CD4-positive, alpha-beta T cell treated with Interferon gamma for 1 hour (primary cell): ENCODE results near the gene CBX7.

Source experiments
- DNase-seq: peaks from one replicate; pipeline ENCODE4 v3.0.0-alpha.2; 2020

CBX7 gene

GRCh38 chr22:39146256-39147101 is 6.0 kb downstream of the CBX7 start:
- DNase-seq: no peak

- peak; percentile 54 for DNase-seq
These were observed 8.2 kb downstream of the CBX7 start for GRCh38 chr22:39144101-39144767.

GRCh38 chr22:39142088-39142680 is 10.3 kb downstream of the CBX7 start:
- DNase-seq: no peak

- no peak for DNase-seq
These were observed 12.5 kb downstream of the CBX7 start for GRCh38 chr22:39139933-39140332.

- no peak for DNase-seq
These were observed 14.0 kb downstream of the CBX7 start for GRCh38 chr22:39138357-39138997.

- no peak for DNase-seq
These were observed 16.2 kb downstream of the CBX7 start for GRCh38 chr22:39136317-39136716.

GRCh38 chr22:39135092-39135896 is 17.2 kb downstream of the CBX7 start:
- DNase-seq: peak; percentile 46

- no peak for DNase-seq
These were observed 18.0 kb downstream of the CBX7 start for GRCh38 chr22:39134366-39135091.

GRCh38 chr22:39133871-39134270 is 18.6 kb downstream of the CBX7 start:
- no peak for DNase-seq

- no peak for DNase-seq
These were observed 19.5 kb downstream of the CBX7 start for GRCh38 chr22:39132871-39133524.

- DNase-seq: no peak
These were observed 20.2 kb downstream of the CBX7 start for GRCh38 chr22:39132281-39132680.

GRCh38 chr22:39130892-39131855 is 21.3 kb downstream of the CBX7 start:
- no peak for DNase-seq

- DNase-seq: no peak
These were observed 22.3 kb downstream of the CBX7 start for GRCh38 chr22:39130152-39130704.

GRCh38 chr22:39129746-39130145 is 22.7 kb downstream of the CBX7 start:
- no peak for DNase-seq

GRCh38 chr22:39129081-39129480 is 23.4 kb downstream of the CBX7 start:
- DNase-seq: no peak

GRCh38 chr22:39128508-39128907 is 24.0 kb downstream of the CBX7 start:
- DNase-seq: no peak

GRCh38 chr22:39125622-39126021 is 26.9 kb downstream of the CBX7 start:
- no peak for DNase-seq

GRCh38 chr22:39123751-39124581 is 28.5 kb downstream of the CBX7 start:
- DNase-seq: no peak
